HT-29 (cell line): ENCODE measurements around the gene INPP5A. TPM values are rescaled to one million over a fixed set of nuclear protein-coding genes. Genes with fewer than 3 reads are reported as not detected.

Source experiments
- DNase-seq: peaks from one replicate; pipeline ENCODE4 v3.0.0-alpha.2; 2015; ENCODE audit warnings: low spot score
- total RNA-seq: library from RNA; depleted of rRNA; stranded (reverse); fragments of >200 nt; shearing (Covaris generic); gene quantifications from 2 replicates; pipeline ENCODE4 v1.2.3, GENCODE V29; 2014

INPP5A gene
- total RNA-seq, 1 experiment from 2014 or later, result 22.7 TPM

DNA sequence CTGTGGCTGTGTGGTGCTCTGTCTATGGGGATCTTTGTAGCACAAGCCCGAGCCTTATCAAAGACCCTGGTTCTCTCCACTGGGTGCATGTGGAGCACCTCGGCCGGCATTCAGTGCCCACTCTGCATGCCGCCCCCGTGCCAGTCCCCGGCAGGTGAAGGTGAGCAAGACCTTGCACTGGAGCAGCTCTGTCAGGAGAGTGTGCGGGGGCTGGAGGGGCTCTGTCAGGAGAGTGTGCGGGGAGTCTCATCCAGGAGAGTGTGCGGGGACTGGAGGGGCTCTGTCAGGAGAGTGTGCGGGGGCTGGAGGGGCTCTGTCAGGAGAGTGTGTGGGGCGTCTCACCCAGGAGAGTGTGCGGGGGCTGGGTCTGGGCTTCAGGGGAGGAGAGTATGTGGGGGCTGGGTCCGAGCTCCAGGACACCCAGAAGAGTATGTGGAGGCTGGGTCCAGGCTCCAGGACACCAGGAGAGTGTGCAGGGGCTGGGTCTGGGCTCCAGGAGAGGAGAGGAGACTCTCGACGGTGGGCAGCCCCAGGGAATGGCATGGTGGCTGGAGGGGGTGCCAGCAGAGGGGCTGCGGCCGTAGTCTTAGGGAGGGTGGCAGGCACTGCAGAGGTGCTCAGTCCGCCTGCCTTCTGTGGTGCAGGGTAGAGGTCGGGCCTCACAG lies 40.8 kb downstream of the INPP5A start:
- DNase-seq, result no peak

DNA sequence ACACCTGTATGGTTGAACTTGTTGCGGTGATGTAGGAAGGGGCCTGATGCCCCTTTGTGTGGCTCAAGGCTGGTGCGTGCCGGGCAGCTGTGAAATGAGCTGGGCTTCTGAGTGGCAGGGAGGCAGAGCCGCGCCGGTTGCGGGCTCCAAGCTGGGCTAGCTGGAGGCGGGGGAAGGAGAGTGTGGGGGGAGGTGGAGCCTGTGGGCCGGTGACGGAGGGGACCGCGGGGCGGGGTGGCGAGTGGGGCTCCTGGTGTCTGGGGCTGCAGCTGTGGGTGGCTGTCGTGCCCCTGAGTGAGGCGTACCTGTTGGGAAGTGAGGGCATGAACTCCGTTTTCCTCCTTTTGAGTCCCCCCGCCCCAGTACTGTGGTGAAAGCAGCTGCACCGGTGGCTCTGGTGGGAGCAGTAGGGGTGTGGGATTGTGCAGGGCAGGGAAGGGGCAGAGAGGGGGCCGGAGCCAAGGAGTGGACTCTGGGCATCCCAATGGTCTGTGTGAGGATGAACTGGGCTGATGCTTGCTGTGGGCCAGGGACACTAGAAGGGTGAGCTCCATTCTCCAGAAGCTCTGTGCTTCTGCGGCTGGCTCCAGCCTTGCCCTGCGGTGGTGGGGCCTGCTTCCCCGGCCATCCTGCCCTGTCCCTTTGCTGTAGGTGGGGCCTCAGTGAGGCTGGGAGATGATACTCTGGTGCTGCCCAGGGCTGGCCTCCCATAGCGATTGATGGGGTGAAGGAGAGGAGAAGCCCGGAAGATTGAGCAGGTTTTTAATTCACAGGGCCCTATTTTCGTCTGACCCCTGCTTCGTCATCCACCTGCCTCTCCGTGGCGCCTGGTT lies 41.7 kb downstream of the INPP5A start:
- no peak for DNase-seq

- DNase-seq, result no peak
These were observed 42.6 kb downstream of the INPP5A start for GRCh38 chr10:132580143-132580542.

DNA sequence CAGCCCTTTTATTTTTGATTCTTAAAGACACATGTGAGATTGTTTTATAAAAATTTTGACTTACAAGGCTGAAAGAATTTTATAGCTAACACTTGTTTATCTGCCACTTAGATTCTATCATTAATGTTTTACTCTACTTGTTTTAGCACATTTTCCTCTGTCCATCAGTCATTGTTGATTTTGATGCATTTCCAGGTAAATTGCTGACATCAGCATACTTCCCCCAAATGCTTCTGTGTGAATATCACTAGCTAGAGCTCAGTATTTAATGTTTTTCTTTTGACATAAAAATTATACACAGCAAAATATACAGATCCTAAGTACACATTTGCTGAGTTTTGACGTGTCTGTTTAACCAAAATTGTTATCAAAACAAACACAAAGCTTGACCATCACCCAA lies 43.0 kb downstream of the INPP5A start:
- no peak for DNase-seq

DNA sequence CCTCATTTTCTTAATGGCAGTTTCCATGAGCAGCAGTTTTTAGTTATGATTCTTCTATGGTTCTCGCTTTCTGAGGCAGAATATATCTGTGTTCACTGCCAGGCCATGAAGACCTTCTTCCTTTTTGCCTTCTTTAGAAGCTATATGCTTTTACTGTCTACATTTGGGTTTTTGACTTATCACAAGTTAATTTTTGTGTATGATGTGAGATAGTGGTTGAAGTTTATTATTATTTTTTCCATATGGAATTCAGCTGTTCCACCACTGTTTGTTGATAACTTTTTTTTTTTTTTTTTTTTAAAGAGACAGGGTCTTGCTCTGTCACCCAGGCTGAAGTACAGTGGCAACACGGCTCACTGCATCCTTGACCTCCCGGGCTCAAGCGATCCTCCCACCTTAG lies 44.5 kb downstream of the INPP5A start:
- DNase-seq, result no peak

GRCh38 chr10:132582771-132583170 lies 45.2 kb downstream of the INPP5A start:
- DNase-seq, result no peak

- no peak for DNase-seq
These were observed 45.9 kb downstream of the INPP5A start for GRCh38 chr10:132583456-132583855.

DNA sequence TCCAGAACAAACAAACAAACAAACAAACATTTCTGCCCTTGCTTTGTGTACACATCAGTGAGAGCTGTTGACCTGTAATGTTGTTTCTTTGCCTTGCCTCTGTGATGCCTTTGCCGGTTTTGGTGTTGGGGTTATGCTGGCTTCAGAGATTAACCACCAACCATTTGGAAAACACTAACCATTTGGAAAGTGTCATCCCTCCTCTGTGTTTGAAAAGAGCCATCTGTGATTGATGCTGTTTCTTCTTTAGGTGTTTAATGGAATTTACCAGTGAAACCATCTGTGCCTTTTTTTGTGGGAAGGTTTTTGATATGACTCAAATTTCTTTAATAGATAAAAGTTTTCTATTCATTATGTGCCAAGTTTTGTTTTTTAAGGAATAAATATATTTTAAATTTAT lies 46.5 kb downstream of the INPP5A start:
- no peak for DNase-seq

DNA sequence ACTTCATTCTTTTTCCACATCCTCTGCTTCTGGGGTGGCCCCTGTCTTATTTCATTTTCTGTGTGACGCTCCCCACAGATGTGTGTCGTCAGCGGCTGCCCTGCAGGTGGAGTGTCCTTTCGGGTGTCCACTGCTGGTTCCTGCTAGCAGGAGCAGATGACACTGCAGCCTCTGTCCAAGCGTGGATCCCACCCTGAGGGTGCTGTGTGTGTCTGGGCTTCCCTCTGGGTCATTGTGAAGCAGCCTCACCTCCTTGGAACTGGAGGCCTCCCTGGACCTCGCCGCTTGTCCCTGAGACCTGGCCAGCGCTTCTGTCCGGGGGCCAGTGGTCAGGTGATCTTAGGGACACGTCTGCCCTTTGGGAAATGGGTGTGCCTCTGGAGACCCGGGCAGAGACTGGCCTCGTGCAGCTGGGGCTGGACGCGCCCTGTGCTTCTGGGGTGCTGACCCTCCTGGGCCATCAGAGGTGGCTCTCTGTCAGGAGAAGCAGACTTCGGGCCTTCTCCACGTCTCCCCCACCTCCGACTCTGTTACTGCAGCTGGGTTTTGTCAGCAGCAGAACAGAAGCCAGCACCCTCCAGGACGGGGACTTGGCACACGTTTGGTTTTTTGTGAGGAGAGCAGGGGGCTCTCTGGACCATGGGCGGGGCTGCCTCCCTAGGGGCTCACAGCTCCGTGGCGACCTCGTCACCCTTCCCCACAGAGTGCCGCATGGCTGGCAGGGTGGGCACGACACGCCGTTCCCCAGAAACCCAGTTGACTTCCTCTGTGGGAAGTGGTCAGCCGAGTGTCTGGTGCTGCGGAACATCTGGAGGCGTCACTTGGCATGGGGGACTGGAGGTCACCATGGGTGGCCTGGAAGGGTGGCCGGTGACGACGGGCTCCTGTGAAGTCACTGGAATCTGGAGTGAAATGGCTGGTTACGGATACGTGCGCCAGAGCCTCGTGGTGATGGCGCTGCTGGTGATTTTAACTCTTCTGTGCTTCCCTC lies 48.4 kb downstream of the INPP5A start:
- DNase-seq, result no peak

DNA sequence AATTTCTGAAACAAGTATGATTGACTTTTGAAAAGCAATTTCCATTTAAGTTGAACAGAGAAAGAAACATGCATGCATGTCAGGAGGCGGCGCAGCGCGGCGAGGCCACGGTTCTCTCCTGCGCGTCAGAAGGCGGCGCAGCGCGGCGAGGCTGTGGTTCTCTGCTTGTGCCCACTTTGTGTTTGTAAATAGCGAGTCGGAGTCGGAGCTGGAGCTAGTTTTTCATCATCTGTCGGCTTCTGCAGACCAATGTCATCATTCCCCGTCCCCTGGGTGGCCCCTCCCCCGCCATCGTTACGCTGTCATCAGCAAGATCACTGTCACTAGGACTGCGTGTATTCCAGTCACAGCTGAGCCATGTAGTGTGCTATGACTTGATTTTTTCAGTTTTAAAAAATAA lies 49.2 kb downstream of the INPP5A start:
- DNase-seq, result no peak

- DNase-seq, result no peak
These were observed 49.6 kb downstream of the INPP5A start for GRCh38 chr10:132587175-132587574.

GRCh38 chr10:132588301-132589013 lies 50.9 kb downstream of the INPP5A start:
- DNase-seq, result no peak

- DNase-seq, result no peak
These were observed 51.4 kb downstream of the INPP5A start for GRCh38 chr10:132589015-132589414.

- DNase-seq, result no peak
These were observed 52.1 kb downstream of the INPP5A start for GRCh38 chr10:132589681-132590080.

- no peak for DNase-seq
These were observed 52.6 kb downstream of the INPP5A start for GRCh38 chr10:132590094-132590751.

DNA sequence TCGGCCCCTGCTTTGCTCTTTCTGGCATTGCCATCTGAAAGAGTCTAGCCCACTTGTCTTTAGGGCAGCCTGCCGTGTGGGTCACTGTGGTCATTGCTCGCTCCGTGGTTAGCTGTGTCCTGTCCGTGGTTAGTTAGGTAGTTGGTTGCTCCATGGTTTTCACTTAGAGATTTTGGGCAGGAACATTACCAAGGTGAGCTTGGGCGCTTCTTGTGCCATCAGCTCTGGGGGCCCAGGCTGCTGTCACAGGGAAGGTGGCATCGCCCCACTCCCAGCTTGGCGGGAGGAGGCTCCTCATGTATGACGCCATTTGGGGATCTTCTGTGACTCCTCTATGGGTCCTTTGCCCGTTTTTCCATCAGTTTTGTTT lies 53.1 kb downstream of the INPP5A start:
- no peak for DNase-seq

- DNase-seq, result peak; percentile 68
These were observed 53.8 kb downstream of the INPP5A start for GRCh38 chr10:132591166-132591971.

GRCh38 chr10:132592790-132593383 lies 55.3 kb downstream of the INPP5A start:
- peak; percentile 70 for DNase-seq

DNA sequence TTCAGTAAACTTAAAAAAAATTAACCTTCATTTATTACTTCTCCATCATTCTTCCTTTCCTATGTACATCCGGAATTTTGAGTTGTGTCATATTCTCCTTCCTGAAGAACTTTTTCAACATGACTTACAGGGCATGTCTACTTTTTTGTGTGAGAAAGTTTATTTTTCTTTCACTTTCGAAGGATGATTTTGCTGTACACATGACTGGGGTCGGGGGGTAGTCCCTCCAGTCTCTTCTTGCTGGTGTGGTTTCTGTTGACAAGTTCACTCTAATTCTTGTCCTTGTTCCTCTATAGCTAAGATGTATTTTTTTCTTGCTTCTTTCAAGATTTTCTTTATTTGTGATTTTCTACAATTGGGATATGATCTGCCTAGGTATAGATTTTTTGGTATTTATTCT lies 55.8 kb downstream of the INPP5A start:
- no peak for DNase-seq
